Measurements from ENCODE around the gene DNAH2.
"Not testable (repeated sequence)": the region's sequence is repeated elsewhere in the genome, so short reads cannot be mapped to it uniquely, and the experiment has no call there.

DNAH2 gene

DNA sequence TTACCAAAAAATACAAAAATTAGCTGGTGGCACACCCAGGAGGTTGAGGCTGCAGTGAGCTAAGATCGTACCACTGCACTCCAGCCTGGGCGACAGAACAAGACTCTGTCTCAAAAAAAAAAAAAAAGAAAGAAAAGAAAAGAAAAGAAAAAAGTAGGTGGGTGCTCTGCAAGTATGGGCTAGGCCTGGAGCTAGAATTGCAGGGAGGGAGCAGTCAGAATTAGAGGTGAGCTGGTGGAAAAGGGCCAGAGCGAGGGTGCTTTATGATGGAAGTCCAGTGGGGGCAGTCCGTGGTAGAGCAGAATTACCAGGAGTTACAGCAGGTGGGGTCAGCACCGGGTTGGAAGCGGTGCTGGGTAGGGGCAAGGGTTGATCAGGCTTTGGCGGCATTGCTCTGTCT lies 59.5 kb downstream of the DNAH2 start:
- DNase-seq, result no peak

GRCh38 chr17:7780736-7781135 lies 63.2 kb downstream of the DNAH2 start:
- DNase-seq, result no peak

GRCh38 chr17:7781429-7781828 lies 63.9 kb downstream of the DNAH2 start:
- no peak for DNase-seq

- peak in 1 of 2 experiments; percentile 0 for DNase-seq
Observed at GRCh38 chr17:7782240-7782639, 64.7 kb downstream of the DNAH2 start.

GRCh38 chr17:7786866-7787265 lies 69.3 kb downstream of the DNAH2 start:
- no peak for DNase-seq

GRCh38 chr17:7789131-7789530 lies 71.6 kb downstream of the DNAH2 start:
- no peak for DNase-seq

- no peak for DNase-seq
Observed at GRCh38 chr17:7790150-7790549, 72.6 kb downstream of the DNAH2 start.

- DNase-seq, result no peak
Observed at GRCh38 chr17:7792611-7793010, 75.1 kb downstream of the DNAH2 start.

DNA sequence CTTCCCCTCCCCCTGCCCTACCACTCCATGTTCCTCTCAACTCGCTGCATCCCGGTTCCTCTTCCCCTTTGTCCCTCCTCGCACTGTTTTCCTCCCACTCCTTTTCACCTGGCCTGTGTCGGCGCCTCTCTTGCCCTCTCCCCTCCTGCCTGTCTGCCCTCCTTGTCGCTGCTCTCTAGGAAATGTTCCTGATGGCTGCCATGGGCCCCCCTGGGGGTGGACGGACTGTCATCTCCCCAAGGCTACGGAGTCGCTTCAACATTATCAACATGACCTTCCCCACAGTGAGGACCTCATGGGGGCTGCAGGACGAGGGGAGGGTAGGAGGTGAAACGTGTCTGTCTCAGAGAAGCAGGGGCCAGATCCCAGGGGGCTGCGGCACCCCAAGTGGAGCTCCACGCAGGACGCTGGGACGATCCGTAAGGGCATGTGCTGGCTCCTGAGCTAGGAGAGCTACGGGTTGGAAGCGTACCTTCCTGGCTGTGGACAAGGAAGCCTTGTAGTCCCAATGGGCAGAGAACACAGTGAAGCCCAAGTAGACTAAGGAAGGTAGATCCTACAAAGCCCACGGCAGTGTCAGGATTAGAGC lies 76.6 kb downstream of the DNAH2 start:
- no peak for DNase-seq

GRCh38 chr17:7797976-7798375 lies 80.4 kb downstream of the DNAH2 start:
- DNase-seq, result no peak

DNA sequence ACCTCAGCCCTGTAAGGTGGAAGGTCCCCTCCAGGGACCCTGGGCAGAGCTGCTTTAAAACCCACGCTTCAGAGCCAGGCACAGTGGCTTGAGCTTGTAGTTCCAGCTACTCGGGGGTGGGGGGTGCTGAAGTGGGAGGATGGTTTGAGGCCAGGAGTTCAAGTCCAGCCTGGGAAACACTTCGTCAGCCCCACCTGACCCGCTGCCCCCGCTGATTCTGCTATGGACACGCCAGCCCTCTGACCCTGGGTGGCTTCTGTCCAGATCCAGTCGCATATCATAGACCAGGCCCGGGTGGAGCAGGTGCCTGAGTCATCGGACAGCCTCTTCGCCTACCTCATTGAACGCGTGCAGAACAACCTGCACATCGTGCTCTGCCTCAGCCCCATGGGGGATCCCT lies 81.3 kb downstream of the DNAH2 start:
- no peak for DNase-seq

- no peak for DNase-seq
Observed at GRCh38 chr17:7803981-7804380, 86.4 kb downstream of the DNAH2 start.

GRCh38 chr17:7806587-7806986 lies 89.0 kb downstream of the DNAH2 start:
- DNase-seq, result no peak

- no peak for DNase-seq
Observed at GRCh38 chr17:7807206-7807605, 89.7 kb downstream of the DNAH2 start.

GRCh38 chr17:7809086-7809790 lies 91.7 kb downstream of the DNAH2 start:
- DNase-seq, result no peak

DNA sequence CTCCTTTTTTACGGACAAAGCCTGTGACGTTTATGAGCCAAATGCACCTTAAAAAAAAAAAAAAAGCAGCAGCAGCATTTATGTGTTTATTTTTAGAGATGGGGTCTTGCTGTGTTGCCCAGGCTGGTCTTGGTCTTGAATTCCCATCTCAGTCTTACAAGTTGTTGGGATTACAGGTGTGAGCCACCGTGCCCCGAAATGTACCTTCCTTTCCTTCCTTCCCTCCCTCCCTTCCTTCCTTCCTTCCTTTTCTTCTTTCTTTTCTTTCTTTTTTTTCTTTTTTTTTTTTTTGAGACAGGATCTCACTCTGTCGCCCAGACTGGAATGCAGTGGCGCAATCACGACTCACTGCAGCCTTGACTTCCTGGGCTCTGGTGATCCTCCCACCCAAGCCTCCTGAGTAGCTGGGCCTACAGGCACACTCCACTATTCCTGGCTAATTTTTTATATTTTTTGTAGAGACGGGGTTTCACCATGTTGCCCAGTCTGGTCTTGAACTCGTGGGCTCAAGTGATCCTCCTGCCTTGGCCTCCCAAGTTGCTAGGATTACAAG lies 92.3 kb downstream of the DNAH2 start:
- not testable (repeated sequence) for DNase-seq

DNA sequence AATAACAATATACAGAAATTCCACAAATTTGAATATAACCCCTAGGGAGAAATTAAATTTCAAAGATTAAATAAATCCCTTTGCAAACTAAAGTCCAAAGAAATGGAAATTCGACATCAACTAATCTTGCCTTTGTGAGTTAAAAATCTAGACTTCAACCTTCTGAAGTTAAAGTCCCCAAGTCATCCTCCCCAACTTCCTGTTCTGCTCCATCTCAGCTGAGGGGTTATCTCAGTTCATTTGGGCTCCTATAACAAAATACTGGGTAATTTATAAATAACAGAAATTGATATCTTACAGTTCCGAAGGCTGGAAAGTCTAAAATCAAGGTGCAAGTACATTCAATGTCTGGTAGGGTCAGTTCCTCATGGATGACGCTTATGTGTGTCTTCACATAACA lies 93.7 kb downstream of the DNAH2 start:
- DNase-seq, result no peak

DNA sequence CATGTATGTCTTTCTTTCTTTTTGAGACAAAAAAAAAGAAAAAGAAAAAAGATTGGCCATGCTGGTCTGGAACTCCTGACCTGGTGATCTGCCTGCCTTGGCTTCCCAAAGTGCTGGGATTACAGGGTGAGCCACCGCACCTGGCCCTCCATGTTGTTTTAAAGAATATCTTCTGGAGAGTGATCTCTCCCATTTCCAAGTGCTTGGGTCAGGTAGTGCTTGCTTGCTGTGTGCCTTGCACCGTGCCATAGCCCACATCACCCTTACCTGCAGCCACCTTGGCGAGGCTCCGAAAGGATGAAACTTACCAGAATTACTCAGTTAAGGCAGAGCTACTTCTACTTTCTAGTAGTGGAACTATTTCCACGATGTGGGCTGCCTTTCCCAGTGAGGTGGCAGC lies 97.4 kb downstream of the DNAH2 start:
- DNase-seq, result no peak

DNA sequence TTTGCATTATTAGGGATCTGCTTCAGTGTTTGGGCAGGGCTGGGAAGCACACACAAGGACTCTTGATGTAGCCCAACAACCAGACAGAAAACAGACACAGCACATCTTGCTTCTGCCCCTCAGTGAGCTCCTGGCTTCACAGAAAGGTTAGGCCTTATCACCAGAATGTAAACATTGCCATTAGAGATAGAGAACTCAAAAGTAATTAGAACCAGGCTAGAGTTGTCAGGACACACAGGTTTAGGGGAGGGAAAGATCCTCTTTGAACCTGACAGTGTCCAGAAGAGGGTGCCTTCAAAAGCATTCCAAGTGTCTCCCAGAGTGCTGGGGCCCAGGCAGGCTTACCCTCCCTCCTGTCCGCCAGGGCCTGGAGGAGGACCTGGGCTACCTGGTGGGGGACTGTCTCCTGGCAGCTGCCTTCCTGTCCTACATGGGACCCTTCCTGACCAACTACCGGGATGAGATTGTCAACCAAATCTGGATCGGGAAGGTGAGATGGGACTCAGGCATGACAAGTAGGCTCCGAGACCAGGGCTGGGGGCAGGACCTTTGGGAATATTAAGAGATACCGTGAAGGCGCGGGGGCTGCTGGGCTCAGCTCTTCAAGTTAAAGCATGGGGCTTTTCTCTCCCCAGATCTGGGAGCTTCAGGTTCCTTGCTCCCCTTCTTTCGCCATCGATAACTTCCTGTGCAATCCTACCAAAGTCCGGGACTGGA lies 99.5 kb downstream of the DNAH2 start:
- no peak for DNase-seq

GRCh38 chr17:7817643-7817964 lies 100.1 kb downstream of the DNAH2 start:
- no peak for DNase-seq

DNA sequence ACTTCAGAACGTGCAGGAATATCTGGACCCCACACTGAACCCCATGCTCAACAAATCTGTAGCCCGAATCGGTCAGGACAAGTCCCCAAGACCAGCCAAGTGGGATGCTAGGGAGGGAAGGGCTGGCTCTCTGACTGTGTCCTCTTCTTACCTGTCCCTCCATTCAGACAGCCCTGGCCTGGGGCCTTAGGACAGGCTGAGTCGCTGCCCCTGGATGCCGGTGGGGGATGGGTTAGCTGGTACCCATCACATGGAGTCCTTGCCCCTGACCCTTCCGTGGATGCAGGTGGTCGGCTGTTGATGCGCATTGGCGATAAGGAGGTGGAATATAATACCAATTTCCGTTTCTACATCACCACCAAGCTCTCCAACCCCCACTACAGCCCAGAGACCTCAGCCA lies 100.5 kb downstream of the DNAH2 start:
- DNase-seq, result no peak

GRCh38 chr17:7818746-7819645 lies 101.5 kb downstream of the DNAH2 start:
- no peak for DNase-seq

DNA sequence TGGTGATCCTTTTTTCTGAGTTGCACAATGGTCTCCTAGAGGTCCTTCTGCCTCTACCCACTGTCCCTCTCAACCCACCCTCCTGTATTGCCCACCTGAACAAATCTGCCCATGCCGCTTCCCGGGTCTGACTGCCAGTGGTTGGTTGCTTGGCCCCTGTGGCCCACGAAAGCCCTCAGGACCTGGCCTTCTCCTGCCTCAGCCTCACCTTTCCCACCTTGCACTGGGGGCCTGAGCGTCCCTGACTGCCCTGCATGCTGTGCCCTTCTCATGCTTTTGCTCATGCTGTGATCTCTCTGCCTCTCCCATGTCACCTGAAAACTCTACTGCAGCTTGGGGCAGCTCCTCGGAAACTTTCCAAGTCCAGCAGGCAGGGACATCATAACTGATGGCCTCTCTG lies 102.7 kb downstream of the DNAH2 start:
- DNase-seq, result no peak

Measured in AML-193 (cell line).